Endothelial cell of umbilical vein (primary cell): Measurements from ENCODE around the gene TEAD2.

Source experiments
- CTCF ChIP-seq, 2 donors: IDR thresholded peaks; 1 replicate in 1 of 2; 2 replicates in 1 of 2; pipeline ENCODE4 v1.5.1; 2011; ENCODE audit warnings: low read length in 2 of 2, mild to moderate bottlenecking in 2 of 2, moderate library complexity in 2 of 2, control low read depth in 1 of 2, inconsistent platforms in 1 of 2, low read depth in 1 of 2; ENCODE audit not compliant: insufficient read depth in 1 of 2; ENCODE audit errors: extremely low read depth in 1 of 2
- EZH2 ChIP-seq: IDR thresholded peaks from 2 replicates; pipeline ENCODE4 v1.6.1; 2012; ENCODE audit warnings: borderline replicate concordance, low read depth, mild to moderate bottlenecking, moderate library complexity, low read length, inconsistent platforms; ENCODE audit not compliant: severe bottlenecking
- JUN ChIP-seq: IDR thresholded peaks from 2 replicates; pipeline ENCODE4 v1.6.1; 2011; ENCODE audit warnings: borderline replicate concordance, low read depth; ENCODE audit not compliant: insufficient read length, insufficient read depth
- MAX ChIP-seq: IDR thresholded peaks from 2 replicates; pipeline ENCODE4 v1.6.1; 2011; ENCODE audit not compliant: insufficient read depth, insufficient read length
- POLR2A ChIP-seq: IDR thresholded peaks from 2 replicates; pipeline ENCODE4 v1.6.1; 2012; ENCODE audit warnings: low read depth, mild to moderate bottlenecking, control low read depth, low read length
- POLR2AphosphoS5 ChIP-seq: IDR thresholded peaks from 2 replicates; pipeline ENCODE4 v1.6.1; 2012; ENCODE audit warnings: low read depth, mild to moderate bottlenecking, control low read depth, low read length, moderate library complexity; ENCODE audit not compliant: insufficient read depth

- TF ChIP-seq CTCF (IDR thresholded peaks at IDR 0.05; ENCODE audit: extremely low read depth in 1 of 2, insufficient read depth in 1 of 2, low read depth in 1 of 2, low read length in 2 of 2): no peak
- no peak for TF ChIP-seq POLR2AphosphoS5
- TF ChIP-seq MAX: peak; percentile 38
- no peak for TF ChIP-seq POLR2A
- TF ChIP-seq EZH2: no peak
- TF ChIP-seq JUN: no peak
These were observed 21.9 kb downstream of the TEAD2 start for GRCh38 chr19:49340069-49340864.
